NOMO-1 treated with DMSO at 0.1 percent for 48 hours (cell line): ENCODE data around the gene PLAGL2.

Experiments
- DNase-seq: peaks from one replicate; lab custom pipeline; 2025; ENCODE audit not compliant: unreplicated experiment; lab: John Stamatoyannopoulos, UW

PLAGL2 gene

GRCh38 chr20:32153771-32154170 lies 53.8 kb downstream of the PLAGL2 start:
- DNase-seq: no peak

- no peak for DNase-seq
Observed at GRCh38 chr20:32153156-32153665, 54.3 kb downstream of the PLAGL2 start.

GRCh38 chr20:32152421-32153155 lies 55.0 kb downstream of the PLAGL2 start:
- DNase-seq: no peak

- DNase-seq: no peak
Observed at GRCh38 chr20:32150291-32150848, 57.2 kb downstream of the PLAGL2 start.

- no peak for DNase-seq
Observed at GRCh38 chr20:32149566-32150170, 57.9 kb downstream of the PLAGL2 start.

GRCh38 chr20:32144898-32145662 lies 62.5 kb downstream of the PLAGL2 start:
- no peak for DNase-seq

GRCh38 chr20:32142991-32143390 lies 64.6 kb downstream of the PLAGL2 start:
- DNase-seq: no peak
